Testis (tissue), 3 donors: ENCODE data around the gene PASD1. TPM values are rescaled to one million over a fixed set of nuclear protein-coding genes. Genes with fewer than 3 reads are reported as not detected.
"Not testable (repeated sequence)": the region's sequence is repeated elsewhere in the genome, so short reads cannot be mapped to it uniquely, and the experiment has no call there.

Source experiments
- DNase-seq: peaks from one replicate; pipeline ENCODE4 v3.0.0-alpha.2; 2019
- H3K27ac ChIP-seq, 2 donors: fragments of 200-600 bp; sonication (generic); one replicate each; pipeline ENCODE4 v1.5.1; 2019
- H3K27me3 ChIP-seq: fragments of 200-600 bp; sonication (generic); one replicate; pipeline ENCODE4 v1.5.1; 2019
- H3K36me3 ChIP-seq: fragments of 200-600 bp; sonication (generic); one replicate; pipeline ENCODE4 v1.5.1; 2017; ENCODE audit warnings: low read depth; ENCODE audit errors: missing control alignments
- H3K4me1 ChIP-seq: fragments of 200-600 bp; sonication (generic); one replicate; pipeline ENCODE4 v1.5.1; 2019
- H3K4me3 ChIP-seq, 2 donors: fragments of 200-600 bp; sonication (generic); one replicate each; pipeline ENCODE4 v1.5.1; 2017 to 2019
- H3K9me3 ChIP-seq: fragments of 200-600 bp; sonication (generic); one replicate; pipeline ENCODE4 v1.5.1; 2017
- CTCF ChIP-seq, 3 experiments: fragments of 450-650 bp in 2 of 3; fragments of 200-600 bp in 1 of 3; sonication (generic) in 1 of 3; IDR thresholded peaks; one replicate each; pipeline ENCODE4 v1.5.1; 2016 to 2019; ENCODE audit warnings: antibody characterized with exemption in 3 of 3, mild to moderate bottlenecking in 2 of 3, moderate library complexity in 1 of 3
- POLR2A ChIP-seq: fragments of 450-650 bp; IDR thresholded peaks from one replicate; pipeline ENCODE4 v1.6.1; 2017; ENCODE audit warnings: antibody characterized with exemption, mild to moderate bottlenecking, moderate library complexity
- WGBS, 2 donors: methylation state at CpG; one replicate each; pipeline ENCODE4 v1.1.5; 2018; 5-methylcytosine and 5-hydroxymethylcytosine counted together
- intact Hi-C: fragments of 100-400 bp; cut with DNase I; formaldehyde crosslinking; loops from one replicate; pipeline ENCODE4 v1.15.1; 2023; ENCODE audit warnings: low total_unique reads
- polyA plus RNA-seq: library from polyadenylated mRNA; stranded (reverse); fragments of 350-450 nt; fragmentation: Illumina TruSeq; extraction: RNeasy Lipid Tissue Mini Kit (QIAGEN cat#74804); gene quantifications from one replicate; pipeline ENCODE4 v1.2.3, GENCODE V29; 2014; ENCODE audit warnings: low read depth, low replicate concordance; ENCODE audit not compliant: insufficient read depth
- total RNA-seq, 2 donors: library from RNA; depleted of rRNA; stranded (reverse); fragments of >200 nt; gene quantifications; one replicate each; pipeline ENCODE4 v1.2.3, GENCODE V29; 2016

PASD1 gene
- total and polyA plus RNA-seq, 3 donors from 2014 or later = 29.4 to 34.1 (median 31.1) TPM

DNA sequence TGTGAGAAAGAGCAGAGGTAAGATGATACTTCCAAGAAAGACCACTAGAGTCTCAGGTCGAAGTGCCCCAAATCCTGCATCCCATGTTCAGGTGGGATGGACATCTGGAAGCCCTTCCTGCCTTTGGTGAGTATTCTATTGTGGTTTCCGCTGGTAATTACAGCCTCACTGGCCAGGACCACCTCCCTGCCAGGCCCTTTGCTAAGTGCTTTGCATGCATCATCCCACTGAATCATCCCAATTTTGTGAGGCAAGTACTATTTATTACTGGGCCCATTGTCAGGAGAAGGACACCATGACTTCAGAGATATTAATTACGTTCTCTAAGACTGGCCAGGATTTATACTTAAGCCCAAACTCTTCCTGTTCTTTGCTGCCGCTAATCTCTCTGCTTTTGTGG lies 10.7 kb upstream of the PASD1 start:
- 70 to 73% methylated on average over 4 of the region's 4 CpGs for WGBS, 2 donors
- no peaks in the 10 kb centered on the region for H3K9me3 ChIP-seq
- no peaks in the 10 kb centered on the region for H3K4me1 ChIP-seq
- no peak for DNase-seq
- no peak overlapping the region for H3K4me3 ChIP-seq
- TF ChIP-seq CTCF (IDR thresholded peaks at IDR 0.05) (no peak), POLR2A (no peak)
- no peak overlapping the region for H3K27ac ChIP-seq
- no peaks in the 10 kb centered on the region for H3K27me3 ChIP-seq
- intact Hi-C loops = no loop called here
- H3K36me3 ChIP-seq = no peaks in the 10 kb centered on the region

GRCh38 chrX:151555301-151555700 lies 8.2 kb upstream of the PASD1 start:
- 97 to 100% methylated on average over 4 to 21 of the region's 25 CpGs for WGBS, 2 donors
- H3K4me3 ChIP-seq = not testable (repeated sequence)

DNA sequence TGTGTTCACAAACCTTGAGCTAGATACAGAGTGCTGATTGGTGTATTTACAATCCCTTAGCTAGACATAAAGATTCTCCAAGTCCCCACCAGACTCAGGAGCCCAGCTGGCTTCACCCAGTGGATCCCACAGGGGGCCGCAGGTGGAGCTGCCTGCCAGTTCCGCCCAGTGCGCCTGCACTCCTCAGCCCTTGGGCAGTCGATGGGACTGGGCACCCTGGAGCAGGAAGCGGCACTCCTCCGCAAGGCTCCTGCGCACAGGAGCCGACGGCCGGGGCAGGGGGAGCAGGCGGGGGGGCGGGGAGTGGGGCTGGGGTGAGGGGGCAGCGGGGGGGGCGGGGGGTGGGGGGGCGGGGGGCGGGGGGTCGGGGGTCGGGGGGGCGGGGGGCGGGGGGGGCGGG lies 990 bp upstream of the PASD1 start:
- H3K9me3 ChIP-seq, H3K27me3 ChIP-seq, H3K36me3 ChIP-seq, H3K27ac ChIP-seq, intact Hi-C loops, H3K4me1 ChIP-seq, H3K4me3 ChIP-seq, DNase-seq: not testable (repeated sequence)
- no CpG with 5 or more reads among the region's 21 CpGs for WGBS, 2 donors

More at GRCh38 chrX:151555301-151555700, 8.2 kb upstream of the PASD1 start:
- H3K36me3 ChIP-seq, H3K27ac ChIP-seq, H3K27me3 ChIP-seq, H3K9me3 ChIP-seq, H3K4me1 ChIP-seq, intact Hi-C loops, DNase-seq: not testable (repeated sequence)

- H3K36me3 ChIP-seq, DNase-seq, H3K27ac ChIP-seq, intact Hi-C loops, H3K4me1 ChIP-seq, H3K9me3 ChIP-seq, H3K27me3 ChIP-seq: not testable (repeated sequence)
- peak overlapping the region; percentile 15 to 34 for H3K4me3 ChIP-seq
- 80% methylated on average over 7 to 12 of the region's 24 CpGs for WGBS, 2 donors
Measured at GRCh38 chrX:151563003-151563402, 472 bp upstream of the PASD1 start.

GRCh38 chrX:151564035-151564434 lies 560 bp downstream of the PASD1 start:
- intact Hi-C loops = no loop called here
- peak overlapping the region; percentile 15 to 34 for H3K4me3 ChIP-seq
- no peaks in the 10 kb centered on the region for H3K4me1 ChIP-seq
- no peak for TF ChIP-seq CTCF (IDR thresholded peaks at IDR 0.05)
- no peak for TF ChIP-seq POLR2A
- no peak for DNase-seq
- H3K27me3 ChIP-seq = no peaks in the 10 kb centered on the region
- H3K27ac ChIP-seq = no peak overlapping the region
- no peaks in the 10 kb centered on the region for H3K36me3 ChIP-seq
- H3K9me3 ChIP-seq = no peaks in the 10 kb centered on the region
- WGBS, 2 donors = 77 to 81% methylated on average over 6 to 21 of the region's 21 CpGs

- H3K27ac ChIP-seq, DNase-seq, H3K9me3 ChIP-seq, H3K36me3 ChIP-seq, H3K27me3 ChIP-seq, H3K4me3 ChIP-seq, H3K4me1 ChIP-seq, intact Hi-C loops: not testable (repeated sequence)
- 88 to 92% methylated on average over 9 to 10 of the region's 10 CpGs for WGBS, 2 donors
Measured at GRCh38 chrX:151566872-151567271, 3.4 kb downstream of the PASD1 start.

DNA sequence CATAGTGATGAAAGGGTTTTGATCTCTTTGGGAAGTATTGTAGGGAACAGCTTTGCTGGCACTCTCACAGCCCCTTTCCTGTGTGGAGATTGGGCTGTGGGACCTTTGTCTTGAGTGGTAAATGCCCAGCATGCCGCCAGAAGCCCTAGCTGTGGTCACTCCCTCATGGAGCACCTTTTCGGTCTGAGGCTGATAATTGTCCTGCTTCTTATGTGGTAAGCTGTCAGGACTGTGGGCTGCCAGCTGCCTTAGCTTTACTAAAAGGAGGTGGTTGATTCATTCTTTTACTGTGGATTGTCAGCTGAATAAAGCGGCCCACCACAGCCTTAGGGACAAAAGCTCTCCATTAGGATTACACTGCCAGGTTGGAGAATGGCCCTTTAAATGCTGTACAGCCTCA lies 7.1 kb downstream of the PASD1 start:
- Histone ChIP-seq H3K27me3 (no peaks in the 10 kb centered on the region), H3K9me3 (no peaks in the 10 kb centered on the region), H3K4me3 (no peak overlapping the region), H3K36me3 (no peaks in the 10 kb centered on the region), H3K27ac (no peak overlapping the region), H3K4me1 (no peaks in the 10 kb centered on the region)
- WGBS, 2 donors = 78% methylated on average over 3 of the region's 3 CpGs; no CpG with 5 or more reads in 1 of the 2 donors
- DNase-seq = no peak
- intact Hi-C loops = no loop called here
- TF ChIP-seq POLR2A (no peak), CTCF (IDR thresholded peaks at IDR 0.05) (no peak)

DNA sequence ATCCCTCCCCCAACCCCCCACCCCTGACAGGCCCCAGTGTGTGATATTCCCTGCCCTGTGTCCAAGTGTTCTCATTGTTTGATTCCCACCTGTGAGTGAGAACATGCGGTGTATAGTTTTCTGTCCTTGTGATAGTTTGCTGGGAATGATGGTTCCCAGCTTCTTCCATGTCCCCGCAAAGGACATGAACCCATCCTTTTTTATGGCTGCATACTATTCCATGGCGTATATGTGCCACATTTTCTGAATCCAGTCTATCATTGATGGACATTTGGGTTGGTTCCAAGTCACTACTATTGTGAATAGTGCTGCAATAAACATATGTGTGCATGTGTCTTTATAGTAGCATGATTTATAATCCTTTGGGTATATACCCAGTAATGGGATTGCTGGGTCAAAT lies 29.9 kb downstream of the PASD1 start:
- H3K27ac ChIP-seq, intact Hi-C loops, H3K4me3 ChIP-seq, H3K4me1 ChIP-seq, H3K27me3 ChIP-seq, DNase-seq, H3K36me3 ChIP-seq, H3K9me3 ChIP-seq: not testable (repeated sequence)
- WGBS, 2 donors = 92 to 97% methylated on average over 2 to 3 of the region's 3 CpGs
